ENCODE results near the gene NFAT5. TPM values are rescaled to one million over a fixed set of nuclear protein-coding genes. Genes with fewer than 3 reads are reported as not detected.
A peak's percentile ranks its signal among the peaks of the same experiment; 100 is the strongest.
"Not testable (repeated sequence)": the region's sequence is repeated elsewhere in the genome, so short reads cannot be mapped to it uniquely, and the experiment has no call there.

The NFAT5 gene
- total RNA-seq, 2 donors from 2014 or later, result 18.4 to 30.2 TPM

GRCh38 chr16:69559164-69559563, 6.6 kb upstream of the NFAT5 start:
- Histone ChIP-seq H3K9me3 (no peaks in the 10 kb centered on the region), H3K27me3 (no peaks in the 10 kb centered on the region), H3K27ac (no peak overlapping the region), H3K9ac (ENCODE audit: low read depth in 2 of 2, low read length in 2 of 2) (no peak overlapping the region), H3K4me3 (no peak overlapping the region), H3K36me3 (no peaks in the 10 kb centered on the region), H3K4me1 (peaks cover 3% of the 10 kb centered on the region)
- intact Hi-C loops (cut with DNase I), result no loop called here
- no peak for DNase-seq
- no peak for TF ChIP-seq CTCF (IDR thresholded peaks at IDR 0.05)

GRCh38 chr16:69561367-69561766, 4.4 kb upstream of the NFAT5 start:
- not testable (repeated sequence) for H3K27ac ChIP-seq; H3K9me3 ChIP-seq; DNase-seq; H3K27me3 ChIP-seq; H3K4me3 ChIP-seq; H3K4me1 ChIP-seq; H3K9ac ChIP-seq (ENCODE audit: low read depth in 2 of 2, low read length in 2 of 2); H3K36me3 ChIP-seq
- intact Hi-C loops (cut with DNase I), result loop anchor here (10.0 kb wide), 1 partner anchor 167 kb away; no protein-coding TSS in a partner anchor

- Histone ChIP-seq H3K4me3 (no peak overlapping the region), H3K4me1 (peaks cover 3% of the 10 kb centered on the region), H3K27ac (no peak overlapping the region), H3K9me3 (no peaks in the 10 kb centered on the region), H3K27me3 (no peaks in the 10 kb centered on the region), H3K9ac (ENCODE audit: low read depth in 2 of 2, low read length in 2 of 2) (no peak overlapping the region), H3K36me3 (no peaks in the 10 kb centered on the region)
- TF ChIP-seq CTCF (IDR thresholded peaks at IDR 0.05), result no peak
- intact Hi-C loops (cut with DNase I), result loop anchor here (10.0 kb wide), 1 partner anchor 167 kb away; no protein-coding TSS in a partner anchor
- DNase-seq, result no peak
These were observed 3.9 kb upstream of the NFAT5 start for GRCh38 chr16:69561901-69562300.

GRCh38 chr16:69562813-69563212, 3.0 kb upstream of the NFAT5 start:
- no peak overlapping the region for H3K9ac ChIP-seq (ENCODE audit: low read depth in 2 of 2, low read length in 2 of 2)
- no peak overlapping the region for H3K4me3 ChIP-seq
- DNase-seq, result no peak
- TF ChIP-seq CTCF (IDR thresholded peaks at IDR 0.05), result no peak
- H3K27ac ChIP-seq, result no peak overlapping the region
- intact Hi-C loops (cut with DNase I), result loop anchor here (10.0 kb wide), 1 partner anchor 168 kb away; no protein-coding TSS in a partner anchor
- H3K27me3 ChIP-seq, result no peaks in the 10 kb centered on the region
- H3K9me3 ChIP-seq, result no peaks in the 10 kb centered on the region
- peaks cover 6% of the 10 kb centered on the region for H3K4me1 ChIP-seq
- H3K36me3 ChIP-seq, result no peaks in the 10 kb centered on the region

- no peaks in the 10 kb centered on the region for H3K36me3 ChIP-seq
- peak overlapping the region; percentile 94 for H3K27ac ChIP-seq
- TF ChIP-seq CTCF (IDR thresholded peaks at IDR 0.05), result no peak
- H3K4me3 ChIP-seq, result no peak overlapping the region
- intact Hi-C loops (cut with DNase I), result loop anchor here (10.0 kb wide), 1 partner anchor 169 kb away; no protein-coding TSS in a partner anchor
- no peaks in the 10 kb centered on the region for H3K9me3 ChIP-seq
- H3K4me1 ChIP-seq, result peaks cover 9% of the 10 kb centered on the region
- peak; percentile 22 for DNase-seq
- no peaks in the 10 kb centered on the region for H3K27me3 ChIP-seq
- peak overlapping the region in 1 of 2 donors; percentile 56 for H3K9ac ChIP-seq (ENCODE audit: low read depth in 2 of 2, low read length in 2 of 2)
These were observed 1.9 kb upstream of the NFAT5 start for GRCh38 chr16:69563605-69564580.

All from colonic mucosa (tissue), 4 donors.